Activated CD8-positive, alpha-beta memory T cell treated with anti-CD3 and anti-CD28 coated beads for 36 hours (primary cell): ENCODE measurements around the gene NAA60. TPM values are rescaled to one million over a fixed set of nuclear protein-coding genes. Genes with fewer than 3 reads are reported as not detected.
"Not testable (repeated sequence)": the region's sequence is repeated elsewhere in the genome, so short reads cannot be mapped to it uniquely, and the experiment has no call there.

ENCODE experiments used
- CTCF ChIA-PET: fragments of 350-600 bp; sonication (Branson Sonifier 250); formaldehyde crosslinking; loops from one replicate; lab custom pipeline; 2021; ENCODE audit warnings: antibody characterized with exemption; lab: Charles Lee
- POLR2A ChIA-PET: fragments of 350-600 bp; sonication (Branson Sonifier 250); formaldehyde crosslinking; loops from one replicate; lab custom pipeline; 2021; ENCODE audit warnings: antibody characterized with exemption; lab: Charles Lee
- total RNA-seq, 2 experiments: library from RNA; stranded (reverse); gene quantifications; one replicate each; pipeline ENCODE4 v1.2.3, GENCODE V29; 2021

Gene NAA60
- total RNA-seq, 2 experiments from 2014 or later, result 34.4 to 36.5 TPM

- ChIA-PET CTCF (no interaction called here), POLR2A (no interaction called here)
These were observed 79.8 kb downstream of the NAA60 start for GRCh38 chr16:3523281-3523680.

- POLR2A ChIA-PET, result no interaction called here
These were observed 82.5 kb downstream of the NAA60 start for GRCh38 chr16:3525951-3526350.

GRCh38 chr16:3527216-3527829 lies 83.8 kb downstream of the NAA60 start:
- CTCF ChIA-PET, result interaction anchor here (1.1 kb wide), 1 partner anchor 8 kb away, joined by 3 read pairs; no protein-coding TSS in a partner anchor
- POLR2A ChIA-PET, result not testable (repeated sequence)

More at GRCh38 chr16:3525951-3526350, 82.5 kb downstream of the NAA60 start:
- CTCF ChIA-PET, result no interaction called here

- ChIA-PET POLR2A (no interaction called here), CTCF (no interaction called here)
These were observed 84.9 kb downstream of the NAA60 start for GRCh38 chr16:3528406-3528805.

- CTCF ChIA-PET, result no interaction called here
These were observed 85.7 kb downstream of the NAA60 start for GRCh38 chr16:3529175-3529574.

GRCh38 chr16:3530371-3530914 lies 87.0 kb downstream of the NAA60 start:
- CTCF ChIA-PET, result no interaction called here
- POLR2A ChIA-PET, result no interaction called here

More at GRCh38 chr16:3529175-3529574, 85.7 kb downstream of the NAA60 start:
- POLR2A ChIA-PET, result no interaction called here

- POLR2A ChIA-PET, result no interaction called here
- CTCF ChIA-PET, result no interaction called here
These were observed 89.3 kb downstream of the NAA60 start for GRCh38 chr16:3532741-3533140.

- ChIA-PET POLR2A (no interaction called here), CTCF (interaction anchor here (0.6 kb wide), 1 partner anchor 172 kb away, joined by 3 read pairs; no protein-coding TSS in a partner anchor)
These were observed 90.6 kb downstream of the NAA60 start for GRCh38 chr16:3534126-3534525.

GRCh38 chr16:3536271-3536731 lies 92.8 kb downstream of the NAA60 start:
- CTCF ChIA-PET, result no interaction called here
- POLR2A ChIA-PET, result no interaction called here

Other genes with a start within 250 kb of the NAA60 start
- 10 to 100 TPM; 11.3 to 11.8 TPM for gene ZNF200, start 208.5 kb upstream of the NAA60 start, total RNA-seq
- gene MEFV, start 187.0 kb upstream of the NAA60 start, total RNA-seq, result under 1 TPM in 1 of 2 experiments, not detected in 1; 0.19 TPM
- 10 to 100 TPM; 26.2 to 27.0 TPM for gene ZNF263, start 160.2 kb upstream of the NAA60 start, total RNA-seq
- 1 to 10 TPM; 4.5 to 4.6 TPM for gene TIGD7, start 138.2 kb upstream of the NAA60 start, total RNA-seq
- gene ZNF75A, start 138.2 kb upstream of the NAA60 start, total RNA-seq, result 10 to 100 TPM; 36.3 to 37.3 TPM
- gene OR2C1, start 87.8 kb upstream of the NAA60 start, total RNA-seq, result not detected
- gene ZSCAN32, start 42.7 kb upstream of the NAA60 start, total RNA-seq, result 10 to 100 TPM; 11.8 to 13.1 TPM
- 10 to 100 TPM; 10.1 to 10.8 TPM for gene ZNF174, start 42.5 kb upstream of the NAA60 start, total RNA-seq
- gene ZNF597, start 176 bp upstream of the NAA60 start, total RNA-seq, result 1 to 10 TPM; 1.9 to 2.2 TPM
- gene C16orf90, start 51.8 kb downstream of the NAA60 start, total RNA-seq, result not detected
- 10 to 100 TPM; 13.8 to 15.4 TPM for gene CLUAP1, start 57.3 kb downstream of the NAA60 start, total RNA-seq
- gene NLRC3, start 133.7 kb downstream of the NAA60 start, total RNA-seq, result 10 to 100 TPM; 12.6 TPM
- 10 to 100 TPM; 11.5 to 12.5 TPM for gene SLX4, start 167.9 kb downstream of the NAA60 start, total RNA-seq
- gene DNASE1, start 211.0 kb downstream of the NAA60 start, total RNA-seq, result 10 to 100 TPM in 1 of 2 experiments, 1 to 10 TPM in 1; 9.0 to 10.9 TPM